WTC11 (cell line): Measurements from ENCODE around the gene PDE4B. TPM values are rescaled to one million over a fixed set of nuclear protein-coding genes. Genes with fewer than 3 reads are reported as not detected.

Source experiments
- ATAC-seq: fragments of 200-7000 bp; cut with Tn5 transposase; 2 replicates; pipeline ENCODE4 v1.10.0; 2021; ENCODE audit warnings: mild to moderate bottlenecking, moderate library complexity
- CTCF ChIA-PET: fragments of 300-600 bp; sonication (Branson Sonifier 250); formaldehyde crosslinking; loops from one replicate; lab custom pipeline; 2021; ENCODE audit warnings: antibody characterized with exemption; lab: Charles Lee
- POLR2A ChIA-PET: fragments of 350-600 bp; sonication (Branson Sonifier 250); formaldehyde crosslinking; loops from one replicate; lab custom pipeline; 2021; ENCODE audit warnings: antibody characterized with exemption; lab: Charles Lee
- DNase-seq: peaks from one replicate; pipeline ENCODE4 v3.0.0; 2021; ENCODE audit warnings: low spot score
- H3K27ac Mint-ChIP-seq: 2 replicates; pipeline ENCODE4 v1.8.0; 2021; ENCODE audit warnings: mixed read lengths
- H3K27me3 Mint-ChIP-seq: 2 replicates; pipeline ENCODE4 v1.8.0; 2021; ENCODE audit warnings: low read depth, mild to moderate bottlenecking, moderate library complexity, mixed read lengths
- H3K36me3 Mint-ChIP-seq: 2 replicates; pipeline ENCODE4 v1.8.0; 2021; ENCODE audit warnings: mixed read lengths
- H3K4me1 Mint-ChIP-seq: 2 replicates; pipeline ENCODE4 v1.8.0; 2022; ENCODE audit warnings: mixed read lengths
- H3K4me3 Mint-ChIP-seq: 2 replicates; pipeline ENCODE4 v1.8.0; 2021; ENCODE audit warnings: mild to moderate bottlenecking, moderate library complexity, mixed read lengths
- H3K9me3 Mint-ChIP-seq: 2 replicates; pipeline ENCODE4 v1.8.0; 2021; ENCODE audit warnings: mixed read lengths
- AR ChIP-seq: fragments of 250-450 bp; sonication (Bioruptor Pico); IDR thresholded peaks from 2 replicates; pipeline ENCODE4 v1.9.0; 2021; ENCODE audit warnings: mild to moderate bottlenecking
- ATF1 ChIP-seq: sonication (generic); formaldehyde crosslinking; IDR thresholded peaks from 2 replicates; pipeline ENCODE4 v1.8.1; 2023; ENCODE audit warnings: mild to moderate bottlenecking, moderate library complexity, missing genetic modification reagents
- ATF2 ChIP-seq: sonication (generic); formaldehyde crosslinking; IDR thresholded peaks from 2 replicates; pipeline ENCODE4 v1.8.1; 2022; ENCODE audit warnings: low read depth, missing genetic modification reagents, borderline replicate concordance
- ELF4 ChIP-seq: sonication (generic); formaldehyde crosslinking; IDR thresholded peaks from 2 replicates; pipeline ENCODE4 v1.8.1; 2022; ENCODE audit warnings: low read depth, mild to moderate bottlenecking, moderate library complexity, missing genetic modification reagents
- EMX1 ChIP-seq: fragments of 250-450 bp; sonication (Bioruptor Pico); IDR thresholded peaks from 2 replicates; pipeline ENCODE4 v1.8.0; 2021; ENCODE audit warnings: mild to moderate bottlenecking
- GABPB1 ChIP-seq: sonication (generic); formaldehyde crosslinking; IDR thresholded peaks from 2 replicates; pipeline ENCODE4 v1.8.1; 2023; ENCODE audit warnings: mild to moderate bottlenecking, missing genetic modification reagents
- HMGA2 ChIP-seq: fragments of 250-450 bp; sonication (Bioruptor Pico); IDR thresholded peaks from 2 replicates; pipeline ENCODE4 v1.4.0; 2021; ENCODE audit warnings: mild to moderate bottlenecking, moderate library complexity
- JAZF1 ChIP-seq: fragments of 250-450 bp; sonication (Bioruptor Pico); IDR thresholded peaks from 2 replicates; pipeline ENCODE4 v1.9.0; 2021; ENCODE audit warnings: moderate library complexity, mild to moderate bottlenecking, inconsistent platforms
- JUN ChIP-seq: sonication (generic); formaldehyde crosslinking; IDR thresholded peaks from 2 replicates; pipeline ENCODE4 v1.8.0; 2023; ENCODE audit warnings: mild to moderate bottlenecking, missing genetic modification reagents
- MXD4 ChIP-seq: fragments of 250-450 bp; sonication (Bioruptor Pico); IDR thresholded peaks from 2 replicates; pipeline ENCODE4 v1.8.0; 2021; ENCODE audit warnings: mild to moderate bottlenecking, moderate library complexity, borderline replicate concordance
- OVOL2 ChIP-seq: fragments of 250-450 bp; sonication (Bioruptor Pico); IDR thresholded peaks from 2 replicates; pipeline ENCODE4 v1.9.0; 2021; ENCODE audit warnings: mild to moderate bottlenecking, borderline replicate concordance
- PRRX2 ChIP-seq: fragments of 250-450 bp; sonication (Bioruptor Pico); IDR thresholded peaks from 2 replicates; pipeline ENCODE4 v1.8.0; 2021; ENCODE audit warnings: mild to moderate bottlenecking
- SP1 ChIP-seq: sonication (generic); formaldehyde crosslinking; conservative IDR thresholded peaks from 2 replicates; pipeline ENCODE4 v1.8.1; 2022; ENCODE audit warnings: missing genetic modification reagents
- TCF7 ChIP-seq: sonication (generic); formaldehyde crosslinking; IDR thresholded peaks from 2 replicates; pipeline ENCODE4 v1.8.0; 2022; ENCODE audit warnings: mild to moderate bottlenecking, low read depth, missing genetic modification reagents, moderate library complexity
- ZNF138 ChIP-seq: sonication (generic); formaldehyde crosslinking; conservative IDR thresholded peaks from 2 replicates; pipeline ENCODE4 v1.8.1; 2022; ENCODE audit warnings: mild to moderate bottlenecking, moderate library complexity, missing genetic modification reagents
- ZNF532 ChIP-seq: fragments of 250-450 bp; sonication (Bioruptor Pico); IDR thresholded peaks from 2 replicates; pipeline ENCODE4 v1.9.0; 2021; ENCODE audit warnings: mild to moderate bottlenecking, borderline replicate concordance
- total RNA-seq: library from RNA; stranded (reverse); gene quantifications from 3 replicates; pipeline ENCODE4 v1.2.3, GENCODE V29; 2021
- TF ChIP-seq, protein P1 (sequence below): sonication (generic); formaldehyde crosslinking; IDR thresholded peaks from 2 replicates; pipeline ENCODE4 v1.8.0; 2023; ENCODE audit warnings: missing genetic modification reagents
- TF ChIP-seq, protein P2 (sequence below): fragments of 250-450 bp; sonication (Bioruptor Pico); IDR thresholded peaks from 2 replicates; pipeline ENCODE4 v1.8.0; 2021; ENCODE audit warnings: mild to moderate bottlenecking
- TF ChIP-seq, protein P3 (sequence below): sonication (generic); formaldehyde crosslinking; IDR thresholded peaks from 2 replicates; pipeline ENCODE4 v1.8.1; 2022; ENCODE audit warnings: missing genetic modification reagents, borderline replicate concordance
- TF ChIP-seq, protein P4 (sequence below): sonication (generic); formaldehyde crosslinking; IDR thresholded peaks from 2 replicates; pipeline ENCODE4 v1.8.1; 2023; ENCODE audit warnings: mild to moderate bottlenecking, missing genetic modification reagents
- TF ChIP-seq, protein P5 (sequence below): sonication (generic); formaldehyde crosslinking; conservative IDR thresholded peaks from 2 replicates; pipeline ENCODE4 v1.8.1; 2022; ENCODE audit warnings: mild to moderate bottlenecking, missing genetic modification reagents
- TF ChIP-seq, protein P6 (sequence below): sonication (generic); formaldehyde crosslinking; IDR thresholded peaks from 2 replicates; pipeline ENCODE4 v1.8.1; 2023; ENCODE audit warnings: mild to moderate bottlenecking, missing genetic modification reagents, moderate library complexity

PDE4B gene
- total RNA-seq, 1 experiment from 2014 or later = 8.0 TPM

GRCh38 chr1:66309006-66309741 is 516.5 kb downstream of the PDE4B start (continued):
- TF ChIP-seq ATF1 (no peak), ZNF532 (no peak), PRRX2 (CRISPR knock-in tag) (no peak), JUN (CRISPR knock-in tag) (no peak), JAZF1 (no peak), ZNF138 (CRISPR knock-in tag) (no peak), MXD4 (CRISPR knock-in tag) (no peak), GABPB1 (CRISPR knock-in tag) (no peak), SP1 (no peak), TCF7 (CRISPR knock-in tag) (no peak), OVOL2 (no peak)
- TF ChIP-seq, protein P1, sequence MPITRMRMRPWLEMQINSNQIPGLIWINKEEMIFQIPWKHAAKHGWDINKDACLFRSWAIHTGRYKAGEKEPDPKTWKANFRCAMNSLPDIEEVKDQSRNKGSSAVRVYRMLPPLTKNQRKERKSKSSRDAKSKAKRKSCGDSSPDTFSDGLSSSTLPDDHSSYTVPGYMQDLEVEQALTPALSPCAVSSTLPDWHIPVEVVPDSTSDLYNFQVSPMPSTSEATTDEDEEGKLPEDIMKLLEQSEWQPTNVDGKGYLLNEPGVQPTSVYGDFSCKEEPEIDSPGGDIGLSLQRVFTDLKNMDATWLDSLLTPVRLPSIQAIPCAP (CRISPR knock-in tag) = no peak
- TF ChIP-seq, protein P2, sequence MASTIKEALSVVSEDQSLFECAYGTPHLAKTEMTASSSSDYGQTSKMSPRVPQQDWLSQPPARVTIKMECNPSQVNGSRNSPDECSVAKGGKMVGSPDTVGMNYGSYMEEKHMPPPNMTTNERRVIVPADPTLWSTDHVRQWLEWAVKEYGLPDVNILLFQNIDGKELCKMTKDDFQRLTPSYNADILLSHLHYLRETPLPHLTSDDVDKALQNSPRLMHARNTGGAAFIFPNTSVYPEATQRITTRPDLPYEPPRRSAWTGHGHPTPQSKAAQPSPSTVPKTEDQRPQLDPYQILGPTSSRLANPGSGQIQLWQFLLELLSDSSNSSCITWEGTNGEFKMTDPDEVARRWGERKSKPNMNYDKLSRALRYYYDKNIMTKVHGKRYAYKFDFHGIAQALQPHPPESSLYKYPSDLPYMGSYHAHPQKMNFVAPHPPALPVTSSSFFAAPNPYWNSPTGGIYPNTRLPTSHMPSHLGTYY (CRISPR knock-in tag) = no peak
- TF ChIP-seq, protein P3, sequence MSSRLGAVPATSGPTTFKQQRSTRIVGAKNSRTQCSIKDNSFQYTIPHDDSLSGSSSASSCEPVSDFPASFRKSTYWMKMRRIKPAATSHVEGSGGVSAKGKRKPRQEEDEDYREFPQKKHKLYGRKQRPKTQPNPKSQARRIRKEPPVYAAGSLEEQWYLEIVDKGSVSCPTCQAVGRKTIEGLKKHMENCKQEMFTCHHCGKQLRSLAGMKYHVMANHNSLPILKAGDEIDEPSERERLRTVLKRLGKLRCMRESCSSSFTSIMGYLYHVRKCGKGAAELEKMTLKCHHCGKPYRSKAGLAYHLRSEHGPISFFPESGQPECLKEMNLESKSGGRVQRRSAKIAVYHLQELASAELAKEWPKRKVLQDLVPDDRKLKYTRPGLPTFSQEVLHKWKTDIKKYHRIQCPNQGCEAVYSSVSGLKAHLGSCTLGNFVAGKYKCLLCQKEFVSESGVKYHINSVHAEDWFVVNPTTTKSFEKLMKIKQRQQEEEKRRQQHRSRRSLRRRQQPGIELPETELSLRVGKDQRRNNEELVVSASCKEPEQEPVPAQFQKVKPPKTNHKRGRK = no peak

DNA sequence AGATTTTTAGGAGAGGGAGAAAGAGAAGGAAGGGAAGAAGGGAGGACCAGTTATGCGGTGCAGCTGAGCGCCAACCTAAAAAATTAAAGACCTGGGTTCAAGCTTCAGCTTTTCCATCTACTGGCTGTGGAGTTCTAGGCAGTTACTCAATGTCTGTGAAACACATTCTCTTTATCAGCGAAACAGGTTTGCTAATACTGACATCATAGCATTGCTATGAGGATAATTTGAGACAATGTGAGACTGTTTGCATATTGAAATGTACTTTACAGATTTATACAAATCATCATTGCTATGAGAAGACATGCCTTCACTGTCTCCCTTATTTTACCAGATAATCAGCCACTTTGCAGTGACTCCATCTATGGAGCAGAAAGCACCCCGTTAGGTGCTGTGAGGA is 518.4 kb downstream of the PDE4B start:
- H3K36me3 Mint-ChIP-seq = no peaks in the 10 kb centered on the region
- no peaks in the 10 kb centered on the region for H3K4me1 Mint-ChIP-seq
- H3K27ac Mint-ChIP-seq = no peak overlapping the region
- DNase-seq (no peak), ATAC-seq (no peak)
- H3K9me3 Mint-ChIP-seq = peaks cover 6% of the 10 kb centered on the region
- H3K4me3 Mint-ChIP-seq = no peak overlapping the region
- CTCF ChIA-PET = no interaction called here
- no peaks in the 10 kb centered on the region for H3K27me3 Mint-ChIP-seq
- POLR2A ChIA-PET = no interaction called here
- TF ChIP-seq ATF2 (CRISPR knock-in tag) (no peak), HMGA2 (CRISPR knock-in tag) (no peak), AR (CRISPR knock-in tag) (no peak), JUN (CRISPR knock-in tag) (no peak), ELF4 (CRISPR knock-in tag) (no peak), EMX1 (CRISPR knock-in tag) (no peak)
- TF ChIP-seq, protein P4, sequence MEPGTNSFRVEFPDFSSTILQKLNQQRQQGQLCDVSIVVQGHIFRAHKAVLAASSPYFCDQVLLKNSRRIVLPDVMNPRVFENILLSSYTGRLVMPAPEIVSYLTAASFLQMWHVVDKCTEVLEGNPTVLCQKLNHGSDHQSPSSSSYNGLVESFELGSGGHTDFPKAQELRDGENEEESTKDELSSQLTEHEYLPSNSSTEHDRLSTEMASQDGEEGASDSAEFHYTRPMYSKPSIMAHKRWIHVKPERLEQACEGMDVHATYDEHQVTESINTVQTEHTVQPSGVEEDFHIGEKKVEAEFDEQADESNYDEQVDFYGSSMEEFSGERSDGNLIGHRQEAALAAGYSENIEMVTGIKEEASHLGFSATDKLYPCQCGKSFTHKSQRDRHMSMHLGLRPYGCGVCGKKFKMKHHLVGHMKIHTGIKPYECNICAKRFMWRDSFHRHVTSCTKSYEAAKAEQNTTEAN (CRISPR knock-in tag) = no peak
- TF ChIP-seq, protein P5, sequence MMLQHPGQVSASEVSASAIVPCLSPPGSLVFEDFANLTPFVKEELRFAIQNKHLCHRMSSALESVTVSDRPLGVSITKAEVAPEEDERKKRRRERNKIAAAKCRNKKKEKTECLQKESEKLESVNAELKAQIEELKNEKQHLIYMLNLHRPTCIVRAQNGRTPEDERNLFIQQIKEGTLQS (CRISPR knock-in tag) = no peak
- TF ChIP-seq, protein P6, sequence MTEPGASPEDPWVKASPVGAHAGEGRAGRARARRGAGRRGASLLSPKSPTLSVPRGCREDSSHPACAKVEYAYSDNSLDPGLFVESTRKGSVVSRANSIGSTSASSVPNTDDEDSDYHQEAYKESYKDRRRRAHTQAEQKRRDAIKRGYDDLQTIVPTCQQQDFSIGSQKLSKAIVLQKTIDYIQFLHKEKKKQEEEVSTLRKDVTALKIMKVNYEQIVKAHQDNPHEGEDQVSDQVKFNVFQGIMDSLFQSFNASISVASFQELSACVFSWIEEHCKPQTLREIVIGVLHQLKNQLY (CRISPR knock-in tag) = no peak
